ENCODE data around the gene PLEKHH3.
"Not testable (repeated sequence)": the region's sequence is repeated elsewhere in the genome, so short reads cannot be mapped to it uniquely, and the experiment has no call there.

PLEKHH3 gene

GRCh38 chr17:42629411-42630009, 47.3 kb downstream of the PLEKHH3 start:
- no peak for DNase-seq (ENCODE audit: low spot score)

DNA sequence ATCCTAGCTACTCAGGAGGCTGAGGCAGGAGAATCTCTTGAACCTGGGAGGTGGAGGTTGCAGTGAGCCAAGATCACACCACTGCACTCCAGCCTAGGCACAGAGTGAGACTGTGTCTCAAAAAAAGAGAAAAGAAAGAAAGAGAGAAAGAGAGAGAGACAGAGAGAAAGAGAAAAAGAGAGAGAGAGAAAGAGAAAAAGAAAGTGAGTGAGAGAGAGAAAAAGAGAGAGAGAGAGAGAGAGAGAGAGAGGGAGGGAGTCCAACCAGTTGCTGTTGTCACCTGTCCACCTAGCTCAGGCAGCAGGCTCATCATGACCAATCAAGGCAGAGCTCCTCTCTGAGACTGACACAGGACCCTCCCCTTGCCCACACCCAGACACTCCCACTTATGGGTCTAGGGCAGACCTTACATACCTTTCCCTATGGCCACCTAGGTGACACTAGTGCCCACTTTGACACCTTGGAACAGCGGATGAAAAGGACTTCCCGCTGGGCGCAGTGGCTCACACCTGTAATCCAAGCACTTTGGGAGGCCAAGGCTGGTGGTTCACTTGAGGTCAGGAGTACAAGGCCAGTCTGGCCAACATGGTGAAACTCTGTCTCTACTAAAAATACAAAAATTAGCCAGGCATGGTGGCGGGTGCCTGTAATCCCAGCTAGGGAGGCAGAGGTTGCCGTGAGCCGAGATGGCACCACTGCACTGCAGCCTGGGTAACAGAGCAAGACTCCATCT, 49.6 kb downstream of the PLEKHH3 start:
- not testable (repeated sequence) for DNase-seq (ENCODE audit: low spot score)

GRCh38 chr17:42623732-42624596, 52.8 kb downstream of the PLEKHH3 start:
- no peak for DNase-seq (ENCODE audit: low spot score)

DNA sequence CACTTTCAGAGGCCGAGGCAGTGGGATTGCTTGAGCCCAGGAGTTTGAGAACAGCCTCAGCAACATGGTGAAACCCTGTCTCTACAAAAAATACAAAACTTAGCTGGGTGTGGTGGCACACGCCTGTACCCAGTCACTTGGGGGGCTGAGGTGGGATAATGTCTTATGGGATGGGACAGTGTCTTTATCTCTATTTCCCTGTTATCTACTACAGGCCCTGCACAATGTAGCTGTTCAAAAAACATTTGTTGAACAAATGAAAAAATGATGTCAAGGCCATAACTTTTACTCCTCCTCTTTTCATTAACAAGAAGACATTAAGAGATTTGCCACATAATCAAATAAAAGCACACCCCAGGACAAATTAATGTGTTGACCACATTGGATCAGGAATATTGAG, 53.5 kb downstream of the PLEKHH3 start:
- DNase-seq (ENCODE audit: low spot score) = no peak

GRCh38 chr17:42621987-42622386, 54.8 kb downstream of the PLEKHH3 start:
- DNase-seq (ENCODE audit: low spot score) = not testable (repeated sequence)

DNA sequence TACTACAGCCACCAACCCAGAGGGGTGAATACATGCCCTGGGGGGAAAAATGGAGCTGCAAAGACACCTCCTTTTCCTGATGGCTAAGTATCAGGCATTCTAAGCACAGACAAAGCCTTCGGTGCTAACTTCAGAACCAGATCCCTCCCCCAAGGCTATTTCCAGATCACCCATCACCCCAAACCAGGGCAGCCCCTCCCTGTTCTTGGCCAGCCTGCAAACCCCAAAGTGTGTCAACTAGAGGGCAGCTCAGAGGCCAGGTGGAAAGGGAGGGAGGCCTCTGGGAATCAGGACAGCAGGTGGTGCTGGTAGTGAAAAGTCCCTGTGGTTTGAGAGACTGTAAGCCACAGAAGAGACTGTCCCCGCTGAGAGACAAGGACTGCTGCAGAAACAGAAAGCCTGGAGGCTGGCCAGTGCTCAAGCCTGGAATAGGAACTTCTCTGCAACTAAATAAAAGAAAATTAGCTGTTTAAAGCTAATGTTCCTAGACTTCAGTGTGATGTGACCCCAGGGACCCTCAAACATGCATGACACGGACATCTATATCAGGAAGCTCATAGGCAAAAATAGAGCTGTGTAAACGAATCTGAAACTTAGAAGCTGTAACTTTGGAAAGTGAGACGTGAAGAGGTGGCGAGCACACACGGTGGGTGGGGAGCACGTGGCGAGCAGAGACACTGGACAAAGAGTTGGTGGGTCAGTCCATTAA, 58.2 kb downstream of the PLEKHH3 start:
- no peak for DNase-seq (ENCODE audit: low spot score)

GRCh38 chr17:42617956-42618431, 58.8 kb downstream of the PLEKHH3 start:
- DNase-seq (ENCODE audit: low spot score) = no peak
